GM19395 (cell line): ENCODE data around the gene RIPPLY1.

ENCODE experiments used
- ATAC-seq: cut with Tn5 transposase; IDR thresholded peaks from one replicate; pipeline ENCODE4 v1.9.1; 2021; ENCODE audit warnings: mild to moderate bottlenecking, moderate library complexity; ENCODE audit not compliant: unreplicated experiment

The RIPPLY1 gene, protein sequence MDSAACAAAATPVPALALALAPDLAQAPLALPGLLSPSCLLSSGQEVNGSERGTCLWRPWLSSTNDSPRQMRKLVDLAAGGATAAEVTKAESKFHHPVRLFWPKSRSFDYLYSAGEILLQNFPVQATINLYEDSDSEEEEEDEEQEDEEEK

DNA sequence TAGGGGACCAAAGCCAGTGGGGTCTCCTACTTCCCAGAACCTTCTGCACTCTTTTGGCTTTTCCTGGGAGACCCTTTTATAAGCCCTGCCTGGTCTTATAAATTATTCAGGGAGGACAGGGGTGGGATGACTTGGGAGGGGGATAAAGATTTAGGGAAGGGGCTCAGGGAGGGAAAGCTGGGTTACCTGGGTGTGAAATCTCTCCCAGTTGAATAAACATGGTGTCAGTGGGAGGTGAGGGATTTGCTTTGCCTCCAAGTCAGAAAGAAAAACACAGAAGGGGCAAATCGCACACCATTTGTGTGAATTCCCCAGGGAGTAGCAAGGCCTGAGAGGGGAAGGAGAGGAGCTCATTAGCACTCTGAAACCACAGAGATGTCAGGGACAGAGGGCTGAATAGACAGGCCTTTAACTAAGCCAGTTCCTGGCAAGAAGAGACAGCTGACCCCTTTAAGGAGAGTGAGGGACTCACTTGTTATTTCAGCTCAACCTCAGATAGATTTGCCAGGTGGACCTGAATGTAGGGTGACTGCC is at the start of gene RIPPLY1:
Gene RIPPLY1, minus strand, starts transcription at position 51 of the 534 bp plus-strand sequence. CDS start 54 bp downstream, outside the sequence.
- ATAC-seq, result no peak

DNA sequence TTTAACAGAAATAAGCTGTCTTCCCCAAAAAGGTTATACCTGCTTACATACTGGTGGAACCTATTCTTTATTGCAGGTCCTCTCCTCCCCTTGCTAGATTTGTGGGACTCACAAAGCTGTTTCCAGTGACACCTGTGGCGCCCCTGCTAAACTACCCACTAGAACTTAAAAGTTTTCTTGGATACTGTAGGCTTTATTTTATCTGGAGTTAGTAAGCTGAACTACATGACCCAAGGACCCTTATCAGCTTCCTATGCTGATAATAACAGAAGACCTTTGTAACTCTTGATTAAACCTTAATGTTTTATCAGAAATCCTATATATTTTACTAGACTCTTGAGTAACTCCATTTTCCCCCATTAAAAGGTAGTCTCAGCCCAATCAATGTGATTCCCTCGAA is 49.4 kb upstream of the RIPPLY1 start:
- no peak for ATAC-seq

DNA sequence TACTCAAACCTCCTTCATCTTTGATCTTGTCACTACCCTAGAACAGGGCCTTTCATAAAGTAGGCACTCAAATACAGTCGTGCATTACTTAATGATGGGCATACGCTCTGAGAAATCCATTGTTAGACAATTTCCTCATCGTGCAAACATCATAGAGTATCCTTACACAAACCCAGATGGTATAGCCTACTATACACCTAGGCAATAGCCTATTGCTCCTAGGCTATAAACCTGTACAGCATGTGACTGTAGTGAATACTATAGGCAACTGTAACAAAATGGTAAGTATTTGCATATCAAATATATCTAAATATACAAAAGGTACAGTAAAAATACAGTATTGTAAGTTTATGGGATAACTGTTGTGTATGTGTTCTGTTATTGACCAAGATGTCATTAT is 48.9 kb upstream of the RIPPLY1 start:
- ATAC-seq, result no peak

DNA sequence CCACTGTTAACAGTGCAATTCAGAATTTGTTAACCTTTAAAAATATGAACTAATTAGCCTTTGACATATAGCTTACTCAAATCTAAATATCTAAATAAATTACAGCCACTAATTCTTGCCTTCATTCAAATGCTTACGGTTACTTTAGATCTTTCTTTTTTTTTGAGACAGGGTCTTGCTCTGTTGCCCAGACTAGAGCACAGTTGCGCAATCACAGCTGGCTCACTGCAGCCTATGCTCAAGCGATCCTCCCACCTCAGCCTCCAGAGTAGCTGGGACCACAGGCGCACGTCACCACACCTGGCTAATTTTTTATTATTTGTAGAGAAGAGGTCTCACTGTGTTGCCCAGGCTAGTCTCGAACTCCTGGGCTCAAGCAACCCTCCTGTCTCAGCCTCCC is 48.1 kb upstream of the RIPPLY1 start:
- no peak for ATAC-seq

DNA sequence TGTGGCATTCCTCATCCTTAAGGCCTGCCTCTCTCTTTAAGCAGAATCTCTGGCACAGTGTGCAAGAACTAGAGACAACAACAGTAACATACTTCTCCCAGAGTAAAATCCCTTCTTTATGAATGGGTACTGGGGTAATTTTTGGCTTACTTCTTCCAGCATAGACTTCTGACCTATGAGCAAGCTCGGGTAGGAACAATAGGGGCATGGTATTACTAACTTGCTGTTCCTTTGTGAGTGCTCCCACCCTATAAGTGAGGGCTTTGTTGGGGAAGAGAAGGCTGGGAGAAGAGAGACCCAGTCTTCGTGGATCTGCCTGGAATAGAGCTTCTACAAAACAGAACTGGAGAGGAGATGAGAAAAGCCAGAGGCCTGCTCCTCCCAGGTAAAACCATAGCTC is 47.2 kb upstream of the RIPPLY1 start:
- ATAC-seq, result no peak

DNA sequence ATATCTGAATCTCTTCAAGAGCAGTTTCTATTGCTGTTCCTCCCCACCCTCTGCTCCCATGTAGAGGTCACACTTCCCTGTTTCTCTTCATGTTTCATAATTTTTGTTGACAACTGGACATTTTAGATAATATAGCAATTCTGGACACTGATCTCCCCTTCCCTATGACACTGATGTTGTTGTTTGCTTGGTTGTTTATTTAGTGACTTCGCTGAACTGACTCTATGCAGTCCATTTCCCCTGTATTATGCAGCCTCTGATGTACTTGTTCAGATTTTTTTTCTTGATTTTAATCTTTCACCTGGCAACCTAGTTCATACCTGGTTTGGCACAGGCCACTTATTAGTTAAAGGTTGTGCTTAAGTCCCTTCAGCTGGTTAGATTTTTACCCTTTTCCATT is 46.2 kb upstream of the RIPPLY1 start:
- no peak for ATAC-seq

DNA sequence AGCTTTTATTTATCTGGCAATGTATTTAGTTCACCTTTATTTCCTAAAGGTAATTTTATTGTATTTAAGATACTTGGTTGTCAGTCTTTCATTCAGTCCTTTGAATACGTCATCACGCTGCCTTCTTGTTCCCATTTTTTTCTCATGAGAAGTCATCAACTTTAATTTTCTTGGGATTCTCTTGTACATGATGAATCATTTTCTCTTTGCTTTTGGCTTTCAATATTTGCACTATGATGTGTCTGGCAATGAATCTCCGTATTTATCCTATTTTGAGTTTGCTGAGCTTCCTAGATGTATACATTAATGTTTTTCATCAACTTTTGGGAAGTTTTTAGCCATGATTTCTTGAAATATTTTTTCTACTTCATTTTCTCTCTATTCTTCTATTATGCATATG is 45.5 kb upstream of the RIPPLY1 start:
- no peak for ATAC-seq

DNA sequence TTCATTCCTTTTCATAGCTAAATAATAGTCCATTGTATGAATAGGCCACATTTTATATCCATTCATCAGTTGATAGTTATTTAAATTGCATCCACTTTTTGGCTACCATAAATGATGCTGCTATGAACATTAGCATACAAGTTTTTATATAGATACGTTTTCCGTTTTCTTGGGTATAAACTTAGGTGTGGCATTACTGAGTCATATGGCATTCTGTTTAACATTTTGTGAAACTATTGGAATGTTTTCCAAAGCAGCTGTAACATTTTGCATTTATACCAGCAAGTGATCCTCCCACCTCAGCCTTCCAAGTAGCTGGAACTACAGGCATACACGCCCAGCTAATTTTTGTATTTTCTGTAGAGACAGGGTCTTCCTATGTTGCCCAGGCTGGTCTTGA is 43.3 kb upstream of the RIPPLY1 start:
- ATAC-seq, result no peak

DNA sequence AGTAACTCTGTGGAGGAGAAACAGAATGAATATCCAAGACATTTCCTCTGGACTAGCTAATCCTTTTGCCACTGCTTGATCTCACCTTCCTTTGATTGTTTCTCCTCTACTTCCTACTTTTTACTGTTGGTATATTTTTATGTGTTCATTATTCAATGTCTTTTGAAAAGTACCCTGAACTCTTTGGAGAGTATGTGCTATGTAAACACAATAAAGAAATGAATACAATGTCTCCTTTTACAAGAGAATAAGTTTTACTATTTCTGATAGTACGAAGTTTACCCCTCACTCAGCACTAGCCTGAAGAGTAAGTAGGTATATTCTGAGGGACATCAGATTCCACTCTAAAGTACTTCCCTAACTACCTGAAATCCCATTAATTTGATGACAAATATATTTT is 36.9 kb upstream of the RIPPLY1 start:
- ATAC-seq, result no peak

DNA sequence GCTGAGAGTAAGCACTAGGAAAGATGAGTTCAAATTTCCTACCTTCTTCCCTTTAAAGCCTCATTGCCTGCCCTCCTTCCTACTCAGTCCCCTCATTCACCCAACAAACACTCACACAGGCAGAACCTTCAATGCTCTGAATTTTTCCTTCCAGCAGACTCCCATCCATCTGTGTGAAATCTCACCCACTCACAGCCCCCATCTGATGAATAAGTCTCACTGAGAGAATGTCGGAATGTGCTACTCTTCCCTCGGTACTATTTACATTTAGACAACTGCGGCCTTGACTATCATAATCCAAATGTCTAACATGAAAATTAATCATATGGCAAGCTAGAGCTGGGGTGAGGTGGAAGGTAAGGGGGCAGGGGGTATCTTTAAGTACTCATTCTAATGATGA is 36.4 kb upstream of the RIPPLY1 start:
- no peak for ATAC-seq

DNA sequence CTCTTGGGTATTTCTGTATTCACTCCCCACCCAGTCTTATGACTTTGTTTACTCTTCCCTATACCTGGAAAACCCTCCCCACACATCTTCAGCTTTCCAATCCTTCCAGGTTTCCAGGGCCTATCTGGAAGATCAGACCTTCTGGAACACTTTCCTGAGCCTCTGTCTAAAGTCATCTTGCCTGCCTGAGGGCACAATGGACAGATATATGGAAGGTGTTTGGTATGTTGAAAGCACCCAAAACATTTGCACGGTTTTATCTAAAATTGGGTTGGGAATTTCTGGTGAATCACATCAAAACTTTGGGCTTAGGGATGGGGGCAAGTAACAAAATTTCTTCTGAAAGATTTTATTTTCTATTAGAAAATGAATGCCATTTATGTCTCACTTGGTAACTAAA is 33.1 kb upstream of the RIPPLY1 start:
- ATAC-seq, result no peak

DNA sequence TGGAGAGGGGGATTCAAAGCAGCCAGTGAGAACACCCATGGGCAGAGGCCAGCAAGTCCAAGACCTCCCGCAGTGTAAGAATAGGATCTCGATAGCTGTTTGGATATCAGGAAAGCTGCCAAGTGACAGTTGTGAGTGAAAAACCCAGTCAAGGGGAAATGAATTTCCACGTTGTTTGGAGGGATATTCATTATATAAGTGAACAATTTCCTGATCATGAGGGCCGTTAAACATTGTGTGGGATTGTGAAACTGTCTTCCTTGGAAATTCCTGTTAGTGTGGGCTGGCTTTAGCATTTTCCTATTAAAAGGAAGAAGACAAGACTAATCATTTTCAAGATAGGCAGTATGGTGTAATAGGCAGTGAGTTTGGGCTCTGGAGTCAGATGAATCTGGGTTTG is 32.0 kb upstream of the RIPPLY1 start:
- ATAC-seq, result no peak

DNA sequence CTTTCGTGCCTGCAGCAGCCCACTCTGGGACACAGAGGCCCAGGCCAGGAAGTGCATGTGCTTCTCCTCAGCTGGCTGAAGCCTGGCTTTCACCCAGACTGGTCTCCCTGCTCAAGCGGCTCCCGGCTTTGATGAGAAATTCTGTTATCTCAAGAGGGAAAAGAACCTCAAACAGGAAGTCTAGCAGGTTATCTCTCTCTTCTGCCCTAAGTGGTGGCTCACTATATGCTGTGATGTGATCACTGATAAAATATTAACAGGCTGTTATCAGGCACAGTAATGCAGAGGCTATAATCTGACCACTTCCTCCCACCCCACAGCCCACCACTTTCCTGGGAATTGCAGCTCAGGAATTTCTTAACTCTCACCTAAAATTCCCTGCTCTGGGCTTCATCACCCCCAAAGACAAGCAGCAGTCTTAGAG is 30.4 kb upstream of the RIPPLY1 start:
- no peak for ATAC-seq

DNA sequence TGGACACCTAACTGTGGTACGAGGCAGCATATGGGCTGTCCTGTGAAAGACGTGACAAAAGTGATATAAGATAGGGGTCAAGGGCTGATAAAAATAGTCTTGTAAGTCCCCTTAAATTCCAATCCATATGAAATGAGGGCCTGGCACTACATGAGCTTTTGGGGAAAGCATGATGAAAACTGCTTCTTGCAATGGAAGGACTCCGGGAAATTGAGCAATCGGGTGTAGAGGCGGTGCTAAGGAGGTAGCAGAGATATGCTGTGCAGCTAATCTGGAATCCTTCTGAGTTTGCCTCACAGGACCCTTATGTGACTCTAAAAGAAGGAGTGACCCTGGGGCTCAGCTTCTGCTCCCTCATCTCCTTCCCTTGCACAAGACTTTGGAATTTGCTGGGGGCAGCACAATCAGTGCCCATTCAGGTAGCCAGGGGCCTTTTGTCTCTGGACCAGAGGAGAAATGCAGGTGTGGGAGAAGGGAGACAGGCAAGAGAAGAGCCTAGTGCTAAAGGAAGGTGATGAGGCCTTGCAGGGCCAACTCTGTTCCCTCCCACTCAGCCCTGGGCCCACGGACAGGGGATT is 29.9 kb upstream of the RIPPLY1 start:
- no peak for ATAC-seq

DNA sequence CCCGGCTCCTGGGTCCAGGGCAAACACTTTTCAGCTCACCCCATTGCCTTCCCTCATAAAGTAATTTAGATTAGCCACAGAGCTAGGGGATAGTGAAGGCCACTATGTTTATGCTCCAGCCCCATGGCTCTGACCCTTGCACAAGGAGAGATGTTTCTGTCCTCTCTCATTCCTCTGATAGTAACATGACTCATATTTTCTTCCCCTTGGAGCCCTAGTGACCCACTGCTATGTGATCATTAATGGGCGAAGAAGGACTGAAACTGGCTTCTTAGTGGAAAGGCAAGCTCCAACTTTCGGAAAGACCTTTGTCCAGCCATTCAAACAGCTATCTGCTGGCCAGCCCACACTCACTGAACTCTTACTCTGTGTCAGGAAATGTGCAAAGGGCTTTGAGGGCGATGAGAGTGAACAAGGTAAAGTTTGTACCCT is 29.4 kb upstream of the RIPPLY1 start:
- no peak for ATAC-seq

DNA sequence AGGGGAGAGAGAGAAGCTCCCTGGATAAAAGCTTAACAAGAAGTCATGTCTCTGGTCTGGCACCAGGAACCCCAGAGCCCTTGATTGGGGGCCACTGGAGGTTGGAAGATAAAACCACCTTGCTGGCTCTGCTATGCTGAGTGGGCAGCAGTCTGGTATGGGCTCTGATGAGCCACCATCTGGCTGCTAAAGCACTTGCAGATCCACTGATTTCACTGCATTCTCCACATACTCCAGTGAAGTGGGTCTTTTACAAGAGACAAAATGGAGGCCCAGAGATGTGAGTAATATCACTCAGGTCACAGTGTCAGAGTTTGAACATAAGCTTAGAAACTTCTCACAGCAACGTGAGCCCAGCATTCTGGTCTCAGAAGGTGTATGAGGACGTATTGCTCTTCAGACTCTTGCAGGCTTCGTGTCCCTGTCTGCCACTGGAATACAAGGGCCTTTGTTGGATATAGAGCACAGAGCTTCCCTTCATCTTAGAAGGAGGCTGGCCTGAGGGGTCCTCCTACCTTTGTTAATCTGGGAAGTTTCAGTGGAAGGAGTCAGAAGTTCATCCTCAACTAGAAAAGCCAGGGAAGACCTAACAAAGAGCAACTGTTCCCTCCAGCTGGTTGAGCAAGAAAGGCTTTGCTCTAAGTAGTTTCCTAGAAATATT is 28.8 kb upstream of the RIPPLY1 start:
- no peak for ATAC-seq

DNA sequence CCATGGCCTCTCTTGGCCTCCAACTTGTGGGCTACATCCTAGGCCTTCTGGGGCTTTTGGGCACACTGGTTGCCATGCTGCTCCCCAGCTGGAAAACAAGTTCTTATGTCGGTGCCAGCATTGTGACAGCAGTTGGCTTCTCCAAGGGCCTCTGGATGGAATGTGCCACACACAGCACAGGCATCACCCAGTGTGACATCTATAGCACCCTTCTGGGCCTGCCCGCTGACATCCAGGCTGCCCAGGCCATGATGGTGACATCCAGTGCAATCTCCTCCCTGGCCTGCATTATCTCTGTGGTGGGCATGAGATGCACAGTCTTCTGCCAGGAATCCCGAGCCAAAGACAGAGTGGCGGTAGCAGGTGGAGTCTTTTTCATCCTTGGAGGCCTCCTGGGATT is 25.1 kb upstream of the RIPPLY1 start:
- ATAC-seq, result no peak

DNA sequence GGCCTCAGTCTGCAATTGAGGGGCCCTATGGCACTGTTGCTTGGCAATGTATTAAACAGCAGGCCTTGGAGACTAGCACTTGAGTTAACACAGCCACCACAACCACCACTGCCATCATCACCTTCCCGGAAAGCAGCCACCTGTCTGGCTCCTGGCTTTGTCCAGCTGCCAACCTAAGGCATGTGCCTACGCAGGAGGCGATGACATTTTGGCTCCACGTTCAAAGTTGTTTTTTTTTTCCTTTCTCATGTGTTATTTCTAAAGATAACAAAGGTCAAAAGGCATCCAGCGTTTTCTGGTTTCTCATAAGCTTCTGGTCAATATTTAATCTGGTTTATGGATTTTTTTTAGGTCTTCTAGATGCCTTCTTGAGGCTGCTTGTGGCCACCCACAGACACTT is 24.6 kb upstream of the RIPPLY1 start:
- ATAC-seq, result no peak

DNA sequence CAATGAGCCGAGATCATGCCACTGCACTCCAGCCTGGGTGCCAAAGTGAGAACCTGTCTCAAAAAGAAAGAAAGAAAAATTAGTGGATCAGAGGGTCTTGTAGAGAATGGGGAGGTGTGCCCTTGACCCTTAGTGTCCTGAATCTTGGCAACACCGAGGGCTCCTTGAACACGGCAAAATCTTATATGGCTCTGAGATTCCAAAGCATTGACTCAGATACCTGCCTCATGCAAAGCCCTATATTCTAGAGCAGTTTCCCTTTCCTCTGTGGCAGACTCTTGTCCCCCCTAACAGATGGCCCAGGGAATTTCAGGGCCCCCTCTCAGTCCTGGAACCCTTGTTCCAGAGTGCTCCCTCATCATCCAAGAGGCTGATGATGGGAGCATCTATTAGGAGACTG is 23.9 kb upstream of the RIPPLY1 start:
- no peak for ATAC-seq

DNA sequence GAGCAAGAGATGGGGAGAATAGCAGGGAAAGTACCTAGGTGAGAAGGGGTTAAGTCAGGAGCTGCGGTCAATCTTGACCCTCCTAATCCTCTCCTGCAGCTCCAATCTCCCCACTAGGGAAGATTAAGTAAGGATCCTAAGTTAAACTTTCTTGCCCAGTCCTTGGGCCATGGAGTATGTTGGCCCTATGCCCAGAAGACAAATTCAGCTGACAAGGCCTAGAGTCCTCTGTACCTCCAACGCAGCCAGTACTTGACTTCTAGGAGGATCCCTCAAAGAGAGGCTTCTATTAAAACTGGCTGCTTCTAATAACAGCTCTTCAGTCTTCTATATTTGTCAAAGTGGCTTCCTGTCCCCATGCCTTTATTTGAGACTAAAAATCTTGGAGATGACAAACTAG is 18.5 kb upstream of the RIPPLY1 start:
- ATAC-seq, result no peak

DNA sequence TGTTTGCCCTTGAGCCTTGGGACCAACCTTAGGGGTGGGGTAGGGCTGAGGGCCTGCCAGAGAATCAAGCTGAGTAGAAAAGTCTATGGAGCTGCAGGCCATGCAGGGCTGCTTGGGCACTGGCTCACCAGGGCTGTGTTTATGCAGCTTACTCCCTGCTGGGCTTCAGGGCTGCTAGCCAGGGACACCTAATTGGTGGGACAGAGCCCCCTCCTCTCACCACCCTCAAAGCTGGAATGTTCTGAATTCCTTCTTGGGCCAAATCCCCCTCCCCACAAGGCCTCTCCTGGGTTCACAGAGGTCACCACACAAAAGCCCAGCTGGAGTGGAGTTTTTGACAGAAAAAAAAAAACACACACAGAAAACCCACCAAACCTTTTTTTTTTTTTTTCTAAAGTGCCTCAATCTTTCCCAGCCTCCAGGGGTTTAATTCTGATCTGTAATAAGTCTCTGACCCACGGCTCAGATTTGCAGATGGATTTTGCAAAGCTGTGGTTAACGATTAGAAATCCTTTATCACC is 16.9 kb upstream of the RIPPLY1 start, which contains the start of gene CLDN2:
Gene CLDN2, plus strand, starts transcription at position 471 of the 521 bp plus-strand sequence. CDS start 7,827 bp downstream, outside the sequence.
- ATAC-seq, result no peak
